ENCODE data around the gene RPAP3.

RPAP3 gene

DNA sequence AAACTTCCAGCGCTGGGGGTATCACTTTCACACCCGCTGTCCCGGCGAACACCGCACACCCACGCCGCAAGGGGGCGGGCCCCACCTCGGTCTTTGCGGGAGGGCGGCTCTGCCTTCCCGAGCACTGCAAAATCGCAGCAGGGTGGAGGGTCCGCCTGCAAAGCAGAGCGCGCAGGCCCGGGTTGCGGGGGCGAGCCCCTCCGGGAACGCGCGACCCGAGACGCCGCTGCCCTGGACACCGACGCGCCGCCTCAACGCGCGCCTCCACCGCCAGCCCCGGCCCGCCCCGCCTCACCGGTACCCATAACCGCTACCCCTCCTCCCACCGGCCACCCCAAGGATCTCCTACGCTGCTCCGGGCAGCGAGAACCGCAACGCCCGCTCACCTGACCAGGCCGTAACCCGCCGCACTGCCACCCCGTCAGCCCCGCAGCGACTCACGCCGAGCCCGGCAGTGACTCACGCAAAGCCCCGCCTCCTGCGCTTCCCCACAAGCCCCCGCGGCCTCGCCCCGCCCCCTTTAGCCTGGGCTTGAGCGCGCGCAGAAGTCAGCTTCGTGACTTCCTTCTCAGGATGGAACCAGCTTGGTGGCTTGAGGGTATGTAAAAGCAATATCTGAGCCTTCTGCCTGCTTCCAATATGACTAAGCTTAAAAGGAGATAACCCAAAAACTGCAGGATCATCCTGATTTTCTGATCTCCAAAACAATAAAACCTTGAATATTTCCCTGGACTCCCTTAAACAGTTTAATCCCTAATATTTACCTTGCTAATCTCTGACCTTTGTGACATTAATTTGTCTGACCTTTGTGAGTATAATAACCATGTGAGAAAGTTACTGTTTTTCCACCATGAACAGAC, at the start of gene RPAP3:
RPAP3 (minus strand) TSS at position 465 of the 860 bp plus-strand sequence. CDS start 3,190 bp downstream, outside the sequence.
- Histone ChIP-seq H3F3A (ENCODE audit: low read depth) (no peaks in the 10 kb centered on the region), H4K20me1 (ENCODE audit: insufficient read depth, low read length, poor library complexity, severe bottlenecking) (peaks cover 25% of the 10 kb centered on the region), H3K9me2 (replicated peaks; ENCODE audit: low read depth, low read length) (no peaks in the 10 kb centered on the region), H3K79me2 (ENCODE audit: insufficient read depth, low read length) (peaks cover 64% of the 10 kb centered on the region), H3K4me3 (ENCODE audit: low read length, poor library complexity, severe bottlenecking) (peak within 1 kb of the TSS; percentile 79), H3K9me3 (ENCODE audit: insufficient read depth, low read depth, low read length) (no peaks in the 10 kb centered on the region), H3K27me3 (ENCODE audit: insufficient read depth, low read length, poor library complexity, severe bottlenecking) (no peaks in the 10 kb centered on the region), H3K4me2 (ENCODE audit: low read depth, low read length, poor library complexity, severe bottlenecking) (peak within 1 kb of the TSS; percentile 81), H3K36me3 (ENCODE audit: insufficient read depth, low read length) (no peaks in the 10 kb centered on the region), H3K9ac (ENCODE audit: low read depth, low read length, poor library complexity, severe bottlenecking) (peak within 1 kb of the TSS; percentile 84), H2AFZ (ENCODE audit: low read length) (peak within 1 kb of the TSS; percentile 69), H3K4me1 (ENCODE audit: insufficient read depth, low read length, poor library complexity, severe bottlenecking) (peaks cover 65% of the 10 kb centered on the region)
- TF ChIP-seq EZH2phosphoT487 (IDR thresholded peaks at IDR 0.05; ENCODE audit: borderline replicate concordance): no peak
- TF ChIP-seq, protein P1, sequence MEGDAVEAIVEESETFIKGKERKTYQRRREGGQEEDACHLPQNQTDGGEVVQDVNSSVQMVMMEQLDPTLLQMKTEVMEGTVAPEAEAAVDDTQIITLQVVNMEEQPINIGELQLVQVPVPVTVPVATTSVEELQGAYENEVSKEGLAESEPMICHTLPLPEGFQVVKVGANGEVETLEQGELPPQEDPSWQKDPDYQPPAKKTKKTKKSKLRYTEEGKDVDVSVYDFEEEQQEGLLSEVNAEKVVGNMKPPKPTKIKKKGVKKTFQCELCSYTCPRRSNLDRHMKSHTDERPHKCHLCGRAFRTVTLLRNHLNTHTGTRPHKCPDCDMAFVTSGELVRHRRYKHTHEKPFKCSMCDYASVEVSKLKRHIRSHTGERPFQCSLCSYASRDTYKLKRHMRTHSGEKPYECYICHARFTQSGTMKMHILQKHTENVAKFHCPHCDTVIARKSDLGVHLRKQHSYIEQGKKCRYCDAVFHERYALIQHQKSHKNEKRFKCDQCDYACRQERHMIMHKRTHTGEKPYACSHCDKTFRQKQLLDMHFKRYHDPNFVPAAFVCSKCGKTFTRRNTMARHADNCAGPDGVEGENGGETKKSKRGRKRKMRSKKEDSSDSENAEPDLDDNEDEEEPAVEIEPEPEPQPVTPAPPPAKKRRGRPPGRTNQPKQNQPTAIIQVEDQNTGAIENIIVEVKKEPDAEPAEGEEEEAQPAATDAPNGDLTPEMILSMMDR (conservative IDR thresholded peaks at IDR 0.05; ENCODE audit: low read length): peak; percentile 59

DNA sequence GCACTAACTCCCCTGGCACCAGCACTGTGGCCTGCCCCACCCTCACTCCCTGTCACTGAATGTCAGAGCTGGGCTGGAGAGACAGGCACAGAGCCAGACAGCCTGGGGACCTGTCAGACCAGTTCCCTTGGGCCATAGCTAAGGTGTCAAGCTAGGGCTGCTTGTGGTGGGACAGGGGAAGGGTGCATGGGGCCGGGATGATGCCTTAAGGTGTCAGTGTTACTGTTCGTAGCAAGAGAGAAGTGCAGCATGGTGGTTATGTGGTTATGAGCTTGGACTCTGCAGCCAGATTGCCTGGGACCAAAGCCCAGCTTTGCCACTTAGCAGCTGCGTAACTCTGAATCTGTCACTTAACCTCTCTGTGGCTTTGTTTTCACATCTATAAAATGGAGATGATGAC, 49.1 kb upstream of the RPAP3 start:
- H2AFZ ChIP-seq (ENCODE audit: low read length): no peak overlapping the region
- peaks cover 43% of the 10 kb centered on the region for H3K79me2 ChIP-seq (ENCODE audit: insufficient read depth, low read length)
- H3K4me2 ChIP-seq (ENCODE audit: low read depth, low read length, poor library complexity, severe bottlenecking): peak overlapping the region; percentile 74
- peak overlapping the region; percentile 67 for H3K9ac ChIP-seq (ENCODE audit: low read depth, low read length, poor library complexity, severe bottlenecking)
- TF ChIP-seq, protein P1 (conservative IDR thresholded peaks at IDR 0.05; ENCODE audit: low read length): no peak
- no peak for TF ChIP-seq EZH2phosphoT487 (IDR thresholded peaks at IDR 0.05; ENCODE audit: borderline replicate concordance)
- H3K9me2 ChIP-seq (replicated peaks; ENCODE audit: low read depth, low read length): no peaks in the 10 kb centered on the region
- no peaks in the 10 kb centered on the region for H4K20me1 ChIP-seq (ENCODE audit: insufficient read depth, low read length, poor library complexity, severe bottlenecking)
- H3K4me1 ChIP-seq (ENCODE audit: insufficient read depth, low read length, poor library complexity, severe bottlenecking): peaks cover 65% of the 10 kb centered on the region
- H3F3A ChIP-seq (ENCODE audit: low read depth): no peaks in the 10 kb centered on the region
- peak overlapping the region; percentile 88 for H3K4me3 ChIP-seq (ENCODE audit: low read length, poor library complexity, severe bottlenecking)
- no peaks in the 10 kb centered on the region; the same call in 1 of the 2 replicates for H3K36me3 ChIP-seq (ENCODE audit: insufficient read depth, low read length)
- H3K27me3 ChIP-seq (ENCODE audit: insufficient read depth, low read length, poor library complexity, severe bottlenecking): no peaks in the 10 kb centered on the region
- no peaks in the 10 kb centered on the region for H3K9me3 ChIP-seq (ENCODE audit: insufficient read depth, low read depth, low read length)

DNA sequence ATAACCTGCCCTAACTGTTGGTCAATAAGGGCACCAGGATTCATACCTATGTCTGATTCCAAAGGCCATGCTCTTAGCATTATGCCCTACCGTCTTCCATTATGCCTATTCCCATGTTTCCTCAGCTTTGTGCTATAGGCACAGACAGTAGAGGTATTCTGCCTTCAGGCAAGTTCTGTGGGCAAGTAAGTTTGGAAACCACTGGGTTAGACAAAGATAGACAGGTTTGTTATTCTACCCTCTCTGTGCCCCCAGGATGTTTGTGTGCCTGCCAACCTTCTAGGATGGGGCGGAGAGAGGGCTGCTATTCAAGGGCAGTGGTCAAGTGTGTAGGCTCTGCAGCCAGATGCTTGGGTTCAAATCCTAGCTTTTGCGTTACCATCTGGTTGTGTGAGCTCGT, 48.3 kb upstream of the RPAP3 start:
- peak overlapping the region; percentile 66 for H3K4me3 ChIP-seq (ENCODE audit: low read length, poor library complexity, severe bottlenecking)
- peaks cover 35% of the 10 kb centered on the region for H3K79me2 ChIP-seq (ENCODE audit: insufficient read depth, low read length)
- H4K20me1 ChIP-seq (ENCODE audit: insufficient read depth, low read length, poor library complexity, severe bottlenecking): no peaks in the 10 kb centered on the region
- H3K4me1 ChIP-seq (ENCODE audit: insufficient read depth, low read length, poor library complexity, severe bottlenecking): peaks cover 57% of the 10 kb centered on the region
- no peaks in the 10 kb centered on the region for H3K27me3 ChIP-seq (ENCODE audit: insufficient read depth, low read length, poor library complexity, severe bottlenecking)
- peak overlapping the region; percentile 67 for H3K9ac ChIP-seq (ENCODE audit: low read depth, low read length, poor library complexity, severe bottlenecking)
- no peak overlapping the region for H2AFZ ChIP-seq (ENCODE audit: low read length)
- H3K4me2 ChIP-seq (ENCODE audit: low read depth, low read length, poor library complexity, severe bottlenecking): peak overlapping the region; percentile 74
- TF ChIP-seq EZH2phosphoT487 (IDR thresholded peaks at IDR 0.05; ENCODE audit: borderline replicate concordance): no peak
- TF ChIP-seq, protein P1 (conservative IDR thresholded peaks at IDR 0.05; ENCODE audit: low read length): no peak
- no peaks in the 10 kb centered on the region for H3F3A ChIP-seq (ENCODE audit: low read depth)
- no peaks in the 10 kb centered on the region for H3K9me2 ChIP-seq (replicated peaks; ENCODE audit: low read depth, low read length)
- H3K36me3 ChIP-seq (ENCODE audit: insufficient read depth, low read length): no peaks in the 10 kb centered on the region; the same call in 1 of the 2 replicates
- H3K9me3 ChIP-seq (ENCODE audit: insufficient read depth, low read depth, low read length): no peaks in the 10 kb centered on the region
